IPS-18a (cell line): ENCODE results near the gene CHRNB2.

Experiments used
- H3K27ac ChIP-seq: one replicate; pipeline ENCODE4 v1.5.1; 2013; ENCODE audit warnings: low read length
- H3K27me3 ChIP-seq: one replicate; pipeline ENCODE4 v1.6.1; 2013; ENCODE audit warnings: mild to moderate bottlenecking, low read length; ENCODE audit not compliant: control insufficient read depth, insufficient read depth
- H3K36me3 ChIP-seq: one replicate; pipeline ENCODE4 v1.6.1; 2013; ENCODE audit warnings: low read depth, low read length; ENCODE audit not compliant: control insufficient read depth
- H3K4me1 ChIP-seq: one replicate; pipeline ENCODE4 v1.6.1; 2013; ENCODE audit warnings: low read depth, low read length; ENCODE audit not compliant: control insufficient read depth
- H3K4me3 ChIP-seq: one replicate; pipeline ENCODE4 v1.5.1; 2013; ENCODE audit warnings: low read length
- H3K9ac ChIP-seq: one replicate; pipeline ENCODE4 v1.6.1; 2013; ENCODE audit warnings: mild to moderate bottlenecking, low read length, moderate library complexity
- H3K9me3 ChIP-seq: one replicate; pipeline ENCODE4 v1.6.1; 2013; ENCODE audit warnings: low read depth, low read length; ENCODE audit not compliant: control insufficient read depth

CHRNB2 gene

GRCh38 chr1:154574716-154575115 lies 7.1 kb downstream of the CHRNB2 start:
- Histone ChIP-seq H3K27ac (no peak overlapping the region), H3K9ac (no peak overlapping the region)

DNA sequence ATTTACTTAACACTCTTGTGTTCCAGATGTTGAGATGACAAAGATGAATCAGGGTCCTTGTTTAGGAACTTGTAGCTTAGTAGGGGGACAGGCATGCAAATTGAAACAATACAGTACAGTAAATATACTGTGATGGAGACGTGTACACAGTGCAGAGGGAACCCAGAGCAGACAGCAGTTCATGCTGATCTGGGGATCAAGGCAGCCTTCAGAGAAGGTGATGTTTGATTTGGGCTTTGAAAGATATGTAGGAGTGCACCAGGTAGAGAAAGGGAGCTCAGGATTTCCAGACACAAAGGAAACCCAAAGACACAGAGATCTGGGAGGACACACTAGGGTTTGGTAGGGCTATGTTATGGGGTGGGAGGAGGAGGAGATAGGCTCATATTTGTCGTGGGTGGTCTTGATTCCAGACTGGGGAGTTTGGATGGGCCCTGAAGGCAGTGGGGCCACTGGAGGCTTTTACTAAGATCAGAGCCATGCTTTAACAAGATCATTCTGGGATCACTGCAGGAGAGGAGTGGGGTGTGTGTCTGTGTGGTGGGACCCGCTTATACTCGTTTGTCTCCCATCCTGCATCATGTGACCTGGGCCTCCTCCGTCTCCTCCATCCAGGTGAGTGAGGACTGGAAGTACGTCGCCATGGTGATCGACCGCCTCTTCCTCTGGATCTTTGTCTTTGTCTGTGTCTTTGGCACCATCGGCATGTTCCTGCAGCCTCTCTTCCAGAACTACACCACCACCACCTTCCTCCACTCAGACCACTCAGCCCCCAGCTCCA lies 7.8 kb downstream of the CHRNB2 start:
- Histone ChIP-seq H3K4me1 (peaks cover 4% of the 10 kb centered on the region), H3K4me3 (no peak overlapping the region), H3K9me3 (no peaks in the 10 kb centered on the region), H3K27me3 (no peaks in the 10 kb centered on the region), H3K27ac (no peak overlapping the region), H3K9ac (no peak overlapping the region), H3K36me3 (peaks cover 25% of the 10 kb centered on the region)

More at GRCh38 chr1:154574716-154575115, 7.1 kb downstream of the CHRNB2 start:
- Histone ChIP-seq H3K9me3 (no peaks in the 10 kb centered on the region), H3K36me3 (peaks cover 19% of the 10 kb centered on the region), H3K4me1 (peaks cover 4% of the 10 kb centered on the region), H3K27me3 (no peaks in the 10 kb centered on the region), H3K4me3 (no peak overlapping the region)

- Histone ChIP-seq H3K36me3 (peaks cover 31% of the 10 kb centered on the region), H3K9me3 (no peaks in the 10 kb centered on the region), H3K27me3 (no peaks in the 10 kb centered on the region), H3K27ac (no peak overlapping the region), H3K9ac (no peak overlapping the region), H3K4me1 (peaks cover 4% of the 10 kb centered on the region), H3K4me3 (no peak overlapping the region)
Measured at GRCh38 chr1:154575951-154576566, 8.5 kb downstream of the CHRNB2 start.

GRCh38 chr1:154577346-154578057 lies 9.9 kb downstream of the CHRNB2 start:
- peaks cover 43% of the 10 kb centered on the region for H3K36me3 ChIP-seq
- peaks cover 4% of the 10 kb centered on the region for H3K4me1 ChIP-seq
- H3K27ac ChIP-seq = no peak overlapping the region
- H3K4me3 ChIP-seq = no peak overlapping the region
- H3K9me3 ChIP-seq = no peaks in the 10 kb centered on the region
- H3K9ac ChIP-seq = no peak overlapping the region
- no peaks in the 10 kb centered on the region for H3K27me3 ChIP-seq

DNA sequence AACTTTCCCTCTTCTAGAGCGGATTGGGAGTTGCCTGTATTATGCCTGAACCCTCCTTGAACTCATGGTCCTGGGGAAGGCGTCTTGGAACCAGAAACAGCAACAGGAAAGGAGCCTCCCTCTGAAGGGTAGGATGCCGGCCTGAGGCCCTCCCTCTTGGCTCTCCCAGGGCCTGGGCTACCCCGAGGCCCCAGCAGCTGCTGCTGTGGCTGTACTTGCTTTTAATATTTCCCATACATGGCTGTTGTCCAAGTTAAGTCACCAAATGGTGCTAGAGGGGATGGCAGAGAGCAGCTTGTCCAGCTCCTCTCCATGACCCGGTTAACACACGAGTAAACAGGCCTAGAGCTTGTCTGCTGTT lies 10.5 kb downstream of the CHRNB2 start:
- H3K36me3 ChIP-seq = peaks cover 49% of the 10 kb centered on the region
- no peak overlapping the region for H3K9ac ChIP-seq

GRCh38 chr1:154579374-154579773 lies 11.8 kb downstream of the CHRNB2 start:
- Histone ChIP-seq H3K4me1 (no peaks in the 10 kb centered on the region), H3K36me3 (peaks cover 62% of the 10 kb centered on the region), H3K9ac (no peak overlapping the region)

More for the DNA sequence above, 10.5 kb downstream of the CHRNB2 start:
- H3K9me3 ChIP-seq = no peaks in the 10 kb centered on the region
- H3K4me1 ChIP-seq = peaks cover under 1% of the 10 kb centered on the region
- no peaks in the 10 kb centered on the region for H3K27me3 ChIP-seq
- H3K4me3 ChIP-seq = no peak overlapping the region
- no peak overlapping the region for H3K27ac ChIP-seq

DNA sequence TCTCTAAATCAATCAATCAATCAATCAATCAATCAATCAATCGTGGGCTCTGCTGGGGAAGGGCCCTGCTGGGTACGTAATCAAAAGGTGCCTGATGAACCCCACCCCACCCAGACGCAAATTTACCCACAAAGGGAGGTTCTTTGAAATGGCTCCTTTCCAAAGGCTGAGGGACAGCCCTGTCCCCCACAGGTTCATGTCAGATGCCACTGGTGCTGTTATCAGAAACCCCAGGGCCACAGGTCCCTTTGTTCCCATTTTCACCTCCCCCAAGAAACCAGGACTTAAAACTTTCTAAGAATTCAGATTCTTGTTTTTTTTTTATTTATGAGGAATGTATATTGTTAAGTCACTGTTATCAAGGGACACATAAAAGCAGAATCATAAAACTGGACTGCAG lies 14.2 kb downstream of the CHRNB2 start:
- H3K36me3 ChIP-seq = peaks cover 86% of the 10 kb centered on the region

More at GRCh38 chr1:154579374-154579773, 11.8 kb downstream of the CHRNB2 start:
- Histone ChIP-seq H3K27ac (no peak overlapping the region), H3K4me3 (no peak overlapping the region), H3K27me3 (no peaks in the 10 kb centered on the region), H3K9me3 (no peaks in the 10 kb centered on the region)

GRCh38 chr1:154582885-154583284 lies 15.3 kb downstream of the CHRNB2 start:
- peaks cover 97% of the 10 kb centered on the region for H3K36me3 ChIP-seq
- no peaks in the 10 kb centered on the region for H3K9me3 ChIP-seq
- no peak overlapping the region for H3K4me3 ChIP-seq
- no peaks in the 10 kb centered on the region for H3K27me3 ChIP-seq
- H3K27ac ChIP-seq = no peak overlapping the region
- no peaks in the 10 kb centered on the region for H3K4me1 ChIP-seq
- H3K9ac ChIP-seq = no peak overlapping the region

More for the DNA sequence above, 14.2 kb downstream of the CHRNB2 start:
- Histone ChIP-seq H3K9me3 (no peaks in the 10 kb centered on the region), H3K4me3 (no peak overlapping the region), H3K9ac (no peak overlapping the region), H3K27ac (no peak overlapping the region), H3K27me3 (no peaks in the 10 kb centered on the region), H3K4me1 (no peaks in the 10 kb centered on the region)

GRCh38 chr1:154583773-154584172 lies 16.2 kb downstream of the CHRNB2 start:
- H3K9ac ChIP-seq = no peak overlapping the region
- no peak overlapping the region for H3K27ac ChIP-seq
- H3K36me3 ChIP-seq = peaks cover 97% of the 10 kb centered on the region
- H3K4me3 ChIP-seq = no peak overlapping the region
- no peaks in the 10 kb centered on the region for H3K9me3 ChIP-seq
- no peaks in the 10 kb centered on the region for H3K4me1 ChIP-seq
- no peaks in the 10 kb centered on the region for H3K27me3 ChIP-seq

GRCh38 chr1:154584267-154584994 lies 16.9 kb downstream of the CHRNB2 start:
- Histone ChIP-seq H3K27me3 (no peaks in the 10 kb centered on the region), H3K9ac (no peak overlapping the region), H3K4me1 (no peaks in the 10 kb centered on the region), H3K4me3 (no peak overlapping the region), H3K36me3 (peaks cover 97% of the 10 kb centered on the region), H3K27ac (no peak overlapping the region), H3K9me3 (no peaks in the 10 kb centered on the region)

- H3K4me3 ChIP-seq = no peak overlapping the region
- no peaks in the 10 kb centered on the region for H3K4me1 ChIP-seq
- H3K36me3 ChIP-seq = peaks cover 97% of the 10 kb centered on the region
- no peak overlapping the region for H3K27ac ChIP-seq
- H3K9ac ChIP-seq = no peak overlapping the region
- no peaks in the 10 kb centered on the region for H3K9me3 ChIP-seq
- H3K27me3 ChIP-seq = no peaks in the 10 kb centered on the region
Measured at GRCh38 chr1:154586231-154586630, 18.7 kb downstream of the CHRNB2 start.
